Gastrocnemius medialis (tissue), 4 donors: ENCODE data around the gene DSG1. TPM values are rescaled to one million over a fixed set of nuclear protein-coding genes. Genes with fewer than 3 reads are reported as not detected.
"Not testable (repeated sequence)": the region's sequence is repeated elsewhere in the genome, so short reads cannot be mapped to it uniquely, and the experiment has no call there.

Source experiments
- ATAC-seq, 2 donors: fragments of 150-250 bp; one replicate each; pipeline ENCODE4 v1.9.1; 2016
- DNase-seq, 2 donors: peaks; one replicate each; pipeline ENCODE4 v3.0.0-alpha.2; 2019
- H3K27ac ChIP-seq, 4 donors: fragments of 200-600 bp; sonication (generic); 1 replicate in 1 of 4; 2 replicates in 3 of 4; pipeline ENCODE4 v1.5.1; 2016 to 2018; ENCODE audit warnings: mild to moderate bottlenecking in 2 of 4, moderate library complexity in 1 of 4
- H3K27me3 ChIP-seq, 3 donors: fragments of 200-600 bp; sonication (generic) in 2 of 3; 1 replicate in 1 of 3; 2 replicates in 2 of 3; pipeline versions ENCODE4 v1.5.1 to v1.6.0; 2016 to 2019; ENCODE audit warnings: mild to moderate bottlenecking in 1 of 3, moderate library complexity in 1 of 3
- H3K36me3 ChIP-seq, 2 donors: fragments of 200-600 bp; sonication (generic) in 1 of 2; one replicate each; pipeline ENCODE4 v1.5.1; 2017 to 2018
- H3K4me1 ChIP-seq, 2 donors: fragments of 200-600 bp; sonication (generic) in 1 of 2; one replicate each; pipeline ENCODE4 v1.5.1; 2016 to 2017; ENCODE audit warnings: mild to moderate bottlenecking in 2 of 2
- H3K4me3 ChIP-seq, 4 donors: fragments of 200-600 bp; sonication (generic) in 3 of 4; 1 replicate in 1 of 4; 2 replicates in 3 of 4; pipeline ENCODE4 v1.5.1; 2016 to 2019; ENCODE audit warnings: mild to moderate bottlenecking in 2 of 4
- H3K9me3 ChIP-seq, 3 donors: fragments of 200-600 bp; sonication (generic) in 2 of 3; 1 replicate in 1 of 3; 2 replicates in 2 of 3; pipeline ENCODE4 v1.5.1; 2016 to 2019
- POLR2A ChIP-seq, 2 donors: fragments of 450-650 bp; IDR thresholded peaks; one replicate each; pipeline ENCODE4 v1.6.1; 2017; ENCODE audit warnings: antibody characterized with exemption in 2 of 2, mild to moderate bottlenecking in 2 of 2, moderate library complexity in 2 of 2
- in situ Hi-C, 4 donors: fragments of 200-750 bp; cut with MboI; loops; one replicate each; pipeline versions ENCODE4 v1.15.0 to v1.8.0; 2017; ENCODE audit warnings: low sequenced_read_pairs in 4 of 4
- intact Hi-C: fragments of 100-400 bp; cut with DNase I; formaldehyde crosslinking; loops from one replicate; pipeline ENCODE4 v1.15.1; 2023; ENCODE audit warnings: low total_unique reads
- total RNA-seq, 4 donors: library from RNA; depleted of rRNA; stranded (reverse); fragments of >200 nt; gene quantifications; one replicate each; pipeline versions ENCODE4 v1.1.0 to v1.2.3, GENCODE V29; 2016
- TF ChIP-seq, protein P1 (sequence below), 5 experiments: fragments of 450-650 bp in 3 of 5; fragments of 200-600 bp in 2 of 5; sonication (generic) in 2 of 5; IDR thresholded peaks in 4 of 5; conservative IDR thresholded peaks in 1 of 5; 1 replicate in 4 of 5; 2 replicates in 1 of 5; pipeline ENCODE4 v1.5.1; 2016 to 2019; ENCODE audit warnings: antibody characterized with exemption in 5 of 5, mild to moderate bottlenecking in 3 of 5, moderate library complexity in 3 of 5

DSG1 gene
- total RNA-seq, 4 donors from 2014 or later: not detected

DNA sequence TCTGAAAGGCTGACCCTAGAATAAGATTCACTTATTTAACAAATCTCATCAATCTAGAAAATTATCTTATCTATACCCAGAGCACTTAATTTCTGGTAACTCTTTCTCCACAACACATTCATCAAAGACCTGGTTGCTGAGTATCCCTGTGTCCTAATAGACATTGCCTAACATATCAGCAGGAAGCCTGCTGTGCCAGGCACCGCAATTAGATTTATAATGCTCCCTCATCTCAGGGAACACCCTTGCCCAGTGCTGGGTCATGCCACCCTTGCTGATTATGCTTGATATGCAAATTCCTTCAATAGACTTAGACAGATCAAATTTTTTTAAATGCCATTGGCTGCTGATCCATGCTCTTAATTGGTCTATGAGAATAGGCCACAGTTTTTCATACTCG lies 3.8 kb downstream of the DSG1 start:
- no peak overlapping the region for H3K4me3 ChIP-seq
- ATAC-seq (no peak), DNase-seq (no peak)
- H3K9me3 ChIP-seq: no peaks in the 10 kb centered on the region
- intact Hi-C loops (no loop called here), in situ Hi-C loops (loop anchor here in 1 of 4 donors (25.0 kb wide), 1 partner anchor 109 kb away; no protein-coding TSS in a partner anchor)
- H3K27ac ChIP-seq: no peak overlapping the region
- H3K27me3 ChIP-seq: no peaks in the 10 kb centered on the region
- TF ChIP-seq, protein P1, sequence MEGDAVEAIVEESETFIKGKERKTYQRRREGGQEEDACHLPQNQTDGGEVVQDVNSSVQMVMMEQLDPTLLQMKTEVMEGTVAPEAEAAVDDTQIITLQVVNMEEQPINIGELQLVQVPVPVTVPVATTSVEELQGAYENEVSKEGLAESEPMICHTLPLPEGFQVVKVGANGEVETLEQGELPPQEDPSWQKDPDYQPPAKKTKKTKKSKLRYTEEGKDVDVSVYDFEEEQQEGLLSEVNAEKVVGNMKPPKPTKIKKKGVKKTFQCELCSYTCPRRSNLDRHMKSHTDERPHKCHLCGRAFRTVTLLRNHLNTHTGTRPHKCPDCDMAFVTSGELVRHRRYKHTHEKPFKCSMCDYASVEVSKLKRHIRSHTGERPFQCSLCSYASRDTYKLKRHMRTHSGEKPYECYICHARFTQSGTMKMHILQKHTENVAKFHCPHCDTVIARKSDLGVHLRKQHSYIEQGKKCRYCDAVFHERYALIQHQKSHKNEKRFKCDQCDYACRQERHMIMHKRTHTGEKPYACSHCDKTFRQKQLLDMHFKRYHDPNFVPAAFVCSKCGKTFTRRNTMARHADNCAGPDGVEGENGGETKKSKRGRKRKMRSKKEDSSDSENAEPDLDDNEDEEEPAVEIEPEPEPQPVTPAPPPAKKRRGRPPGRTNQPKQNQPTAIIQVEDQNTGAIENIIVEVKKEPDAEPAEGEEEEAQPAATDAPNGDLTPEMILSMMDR (IDR thresholded peaks at IDR 0.05 in 4 of 5, conservative IDR thresholded peaks at IDR 0.05 in 1 of 5): no peak
- no peak for TF ChIP-seq POLR2A (IDR thresholded peaks at IDR 0.05)
- H3K4me1 ChIP-seq: no peaks in the 10 kb centered on the region
- no peaks in the 10 kb centered on the region for H3K36me3 ChIP-seq

DNA sequence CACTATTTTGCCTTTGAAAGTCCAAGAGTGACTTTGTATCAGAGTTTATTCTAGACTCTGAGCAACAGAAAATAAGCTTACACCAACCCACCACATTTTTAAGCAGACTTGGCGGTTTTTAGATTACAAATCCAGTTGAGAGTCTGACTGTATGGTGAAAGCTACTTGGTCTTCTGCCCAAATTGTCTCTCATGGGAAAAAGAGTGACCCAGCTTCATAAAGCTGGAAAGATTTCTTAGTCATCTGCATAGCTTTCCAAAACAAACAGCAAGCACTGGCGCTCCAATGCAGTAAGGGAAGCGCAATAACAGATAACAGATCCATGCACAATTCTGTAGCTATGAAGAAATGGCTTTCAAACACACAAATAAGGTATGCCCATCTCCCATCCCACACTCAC lies 7.1 kb downstream of the DSG1 start:
- Histone ChIP-seq H3K4me1 (no peaks in the 10 kb centered on the region), H3K4me3 (no peak overlapping the region), H3K27me3 (no peaks in the 10 kb centered on the region), H3K27ac (no peak overlapping the region), H3K9me3 (no peaks in the 10 kb centered on the region), H3K36me3 (no peaks in the 10 kb centered on the region)
- TF ChIP-seq, protein P1 (IDR thresholded peaks at IDR 0.05 in 4 of 5, conservative IDR thresholded peaks at IDR 0.05 in 1 of 5): no peak
- no peak for TF ChIP-seq POLR2A (IDR thresholded peaks at IDR 0.05)
- intact Hi-C loops: no loop called here
- ATAC-seq (no peak), DNase-seq (no peak)
- in situ Hi-C loops: no loop called here

DNA sequence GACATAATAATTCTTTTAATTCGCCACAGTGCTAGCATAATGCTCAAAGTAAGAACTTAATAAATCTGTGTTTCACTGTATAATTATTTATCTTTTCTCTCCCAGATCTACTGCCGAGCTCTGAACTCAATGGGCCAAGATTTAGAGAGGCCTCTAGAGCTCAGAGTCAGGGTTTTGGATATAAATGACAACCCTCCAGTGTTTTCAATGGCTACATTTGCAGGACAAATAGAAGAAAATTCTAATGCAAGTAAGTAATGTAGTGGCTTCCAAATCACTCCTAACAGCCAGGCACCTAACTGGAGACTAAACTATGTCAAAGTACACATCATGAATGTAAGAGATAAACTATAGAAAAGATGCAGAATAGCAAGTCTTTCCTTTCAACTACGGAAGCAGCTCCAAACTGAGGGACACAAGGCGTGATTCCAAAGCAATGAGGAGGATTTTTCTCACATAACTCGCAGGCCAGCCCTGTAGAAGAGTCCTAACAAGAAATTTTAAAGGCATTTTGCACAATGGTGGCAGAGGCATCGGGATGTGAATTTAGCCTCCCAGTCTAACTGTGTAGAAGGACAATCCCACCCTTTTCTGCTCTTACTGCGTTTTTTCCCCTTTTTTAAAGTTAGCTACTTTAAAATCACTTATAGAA lies 12.0 kb downstream of the DSG1 start:
- no peak overlapping the region for H3K27ac ChIP-seq
- H3K36me3 ChIP-seq: no peaks in the 10 kb centered on the region
- TF ChIP-seq, protein P1 (IDR thresholded peaks at IDR 0.05 in 4 of 5, conservative IDR thresholded peaks at IDR 0.05 in 1 of 5): no peak
- no peak for TF ChIP-seq POLR2A (IDR thresholded peaks at IDR 0.05)
- DNase-seq (no peak), ATAC-seq (no peak)
- no peaks in the 10 kb centered on the region for H3K9me3 ChIP-seq
- no peak overlapping the region for H3K4me3 ChIP-seq
- no peaks in the 10 kb centered on the region for H3K4me1 ChIP-seq
- no peaks in the 10 kb centered on the region for H3K27me3 ChIP-seq
- in situ Hi-C loops: no loop called here
- intact Hi-C loops: no loop called here

- intact Hi-C loops (no loop called here), in situ Hi-C loops (no loop called here)
- DNase-seq: no peak
- Histone ChIP-seq H3K4me3 (no peak overlapping the region), H3K9me3 (no peaks in the 10 kb centered on the region), H3K27me3 (no peaks in the 10 kb centered on the region), H3K36me3 (no peaks in the 10 kb centered on the region), H3K27ac (no peak overlapping the region), H3K4me1 (no peaks in the 10 kb centered on the region)
- no peak for TF ChIP-seq POLR2A (IDR thresholded peaks at IDR 0.05)
- TF ChIP-seq, protein P1 (IDR thresholded peaks at IDR 0.05 in 4 of 5, conservative IDR thresholded peaks at IDR 0.05 in 1 of 5): no peak
- ATAC-seq: no peak
Measured at GRCh38 chr18:31343454-31343853, 25.5 kb downstream of the DSG1 start.

- H3K27ac ChIP-seq, in situ Hi-C loops, H3K36me3 ChIP-seq, DNase-seq, H3K27me3 ChIP-seq, H3K4me1 ChIP-seq, ATAC-seq, H3K4me3 ChIP-seq, H3K9me3 ChIP-seq, intact Hi-C loops: not testable (repeated sequence)
Measured at GRCh38 chr18:31353336-31353735, 35.4 kb downstream of the DSG1 start.
